ENCODE measurements around the gene FBRSL1. TPM values are rescaled to one million over a fixed set of nuclear protein-coding genes. Genes with fewer than 3 reads are reported as not detected.

Gene FBRSL1
- total and polyA plus RNA-seq, 2 of the 8 experiments (the other 6 are each of a cell fraction or from before 2014, with no cell fraction given), result 18.4 to 109 TPM

DNA sequence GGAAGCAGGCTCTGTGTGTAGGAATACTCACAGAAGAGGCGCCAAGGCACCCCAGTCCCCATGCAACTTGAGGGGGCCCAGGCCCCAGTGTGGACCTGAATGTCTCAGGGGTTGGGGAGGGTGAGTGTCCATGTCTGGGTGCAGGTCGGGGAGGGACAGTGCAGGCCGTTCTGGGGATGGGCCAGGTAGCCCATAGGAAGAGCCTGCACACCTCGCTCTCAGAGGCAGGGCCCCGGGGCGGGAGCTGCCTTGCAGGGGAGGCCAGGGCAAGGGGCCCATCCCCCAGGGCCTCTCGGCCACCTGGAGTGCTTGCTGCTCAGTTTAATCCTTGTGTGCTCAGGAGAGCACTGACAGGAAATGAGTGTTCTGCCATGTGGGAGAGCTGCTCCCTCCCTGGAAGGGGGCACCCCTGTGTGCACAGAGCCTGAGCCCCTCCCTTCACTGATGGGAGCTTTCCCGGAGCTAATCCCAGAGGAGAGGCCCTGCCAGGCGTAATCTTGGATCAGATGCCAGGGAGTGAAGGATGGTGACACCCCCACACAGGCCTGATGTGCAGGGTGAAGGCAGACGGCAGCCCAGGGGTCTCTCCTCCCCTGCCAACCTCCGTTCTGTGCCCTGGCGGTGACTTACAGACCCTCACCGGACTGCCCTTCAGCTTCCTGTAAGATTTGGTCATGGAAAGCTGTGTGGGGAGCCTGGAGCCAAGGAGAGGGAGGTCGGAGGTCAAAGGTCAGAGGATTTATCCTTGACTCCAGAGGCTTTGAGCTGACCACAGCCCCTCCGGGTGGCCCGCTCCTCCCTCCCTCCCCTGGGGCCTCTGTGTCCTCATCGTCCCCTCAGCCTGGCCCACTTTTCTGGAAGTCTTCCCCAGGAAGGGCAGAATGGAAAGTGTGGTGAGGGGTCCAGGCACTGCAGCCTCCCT lies 24.4 kb upstream of the FBRSL1 start:
- FAIRE-seq (no peak), DNase-seq (ENCODE audit: low read depth in 1 of 2, low spot score in 2 of 2) (no peak)
- ChIA-PET POLR2A (ENCODE audit: partially characterized antibody) (no interaction called here), CTCF (ENCODE audit: partially characterized antibody) (interaction anchor here (0.5 to 0.8 kb wide), 2 partner anchors 14 to 89 kb away, joined by 3 read pairs; no protein-coding TSS in a partner anchor)
- Histone ChIP-seq H2BK5ac (ENCODE audit: low read depth, low read length) (no peak overlapping the region), H3K4me1 (replicated peaks in 1 of 4; ENCODE audit: control insufficient read depth in 3 of 4, insufficient read depth in 4 of 4, low read length in 3 of 4) (peaks cover 0 to 3% (median 0%) of the 10 kb centered on the region in 4 experiments; a peak in 1 of 7 replicates), H2BK120ac (replicated peaks; ENCODE audit: low read depth, low read length) (no peak overlapping the region), H3K27me3 (replicated peaks in 1 of 4; ENCODE audit: control insufficient read depth in 3 of 4, extremely low read depth in 1 of 4, insufficient read depth in 3 of 4, low read length in 3 of 4) (peaks cover 22 to 59% (median 50%) of the 10 kb centered on the region in 4 experiments), H2BK20ac (ENCODE audit: low read length) (no peak overlapping the region), H3K23me2 (ENCODE audit: low read depth, low read length) (peaks cover 13% of the 10 kb centered on the region; the same call in 1 of the 2 replicates), H3K23ac (ENCODE audit: insufficient read length) (no peak overlapping the region), H3K79me2 (ENCODE audit: control insufficient read depth in 1 of 2, insufficient read depth in 2 of 2, low read length in 2 of 2) (no peaks in the 10 kb centered on the region), H2BK12ac (ENCODE audit: low read depth, low read length) (no peak overlapping the region), H2AFZ (ENCODE audit: low read length) (no peak overlapping the region), H3K4me3 (ENCODE audit: extremely low read depth in 1 of 4, insufficient read depth in 2 of 4, low read depth in 3 of 4, low read length in 4 of 4) (no peak overlapping the region), H3K9ac (replicated peaks in 1 of 4; ENCODE audit: extremely low read depth in 1 of 4, low read depth in 3 of 4, low read length in 3 of 4) (no peak overlapping the region), H4K8ac (ENCODE audit: extremely low read depth, insufficient read depth, low read length) (no peak overlapping the region), H3K36me3 (ENCODE audit: control insufficient read depth in 2 of 4, insufficient read depth in 4 of 4, low read length in 3 of 4) (no peaks in the 10 kb centered on the region), H3K27ac (ENCODE audit: low read depth, low read length) (no peak overlapping the region), H2BK15ac (ENCODE audit: low read length) (no peak overlapping the region), H4K20me1 (replicated peaks in 1 of 2; ENCODE audit: control insufficient read depth in 1 of 2, insufficient read depth in 2 of 2, low read length in 2 of 2) (peaks cover 0 to 2% of the 10 kb centered on the region in 2 experiments), H4K5ac (ENCODE audit: insufficient read length, low read depth, low read length) (no peak overlapping the region), H3K79me1 (ENCODE audit: low read depth, low read length) (no peaks in the 10 kb centered on the region), H3K4ac (replicated peaks; ENCODE audit: insufficient read length, low read depth, low read length) (no peak overlapping the region), H3K9me3 (ENCODE audit: insufficient read depth in 2 of 2, low read depth in 1 of 2, low read length in 1 of 2) (peaks cover 8 to 14% of the 10 kb centered on the region in 2 experiments; a peak in 2 of 4 replicates), H4K91ac (replicated peaks; ENCODE audit: insufficient read length, low read length) (no peak overlapping the region), H3K56ac (replicated peaks; ENCODE audit: insufficient read length, low read depth, low read length) (no peak overlapping the region), H2AK5ac (ENCODE audit: low read depth, low read length) (no peak overlapping the region), H3K14ac (ENCODE audit: insufficient read length) (no peak overlapping the region), H3K4me2 (ENCODE audit: insufficient read depth in 1 of 2, low read depth in 2 of 2, low read length in 2 of 2) (no peak overlapping the region), H3K18ac (ENCODE audit: extremely low read depth, low read length) (no peak overlapping the region; the same call in 1 of the 2 replicates)
- 85% methylated on average over 12 of the region's 17 CpGs; no CpG with 5 or more reads in 1 of the 2 experiments for WGBS, 2 experiments (ENCODE audit: extremely low coverage in 1 of 2, insufficient coverage in 1 of 2, insufficient read length in 1 of 2, insufficient replicate concordance in 2 of 2, low coverage in 1 of 2, low lambda C conversion rate in 2 of 2, missing lambda C conversion rate in 1 of 2)
- no peak for TF ChIP-seq POLR2AphosphoS5 (IDR thresholded peaks at IDR 0.05; ENCODE audit: low read depth, low read length)
- no peak for TF ChIP-seq SP2 (IDR thresholded peaks at IDR 0.05; ENCODE audit: low read length)
- no peak for TF ChIP-seq BRCA1 (IDR thresholded peaks at IDR 0.05; ENCODE audit: low read depth, low read length)
